ENCODE measurements around the gene SLITRK6. TPM values are rescaled to one million over a fixed set of nuclear protein-coding genes. Genes with fewer than 3 reads are reported as not detected.

The SLITRK6 gene
- total and polyA plus RNA-seq, 4 donors = 0.22 to 1.5 (median 0.68) TPM

GRCh38 chr13:85806553-85807175 lies 7.4 kb upstream of the SLITRK6 start:
- no peak for DNase-seq (ENCODE audit: low spot score)
- peak; percentile 80 for TF ChIP-seq RAD21 (IDR thresholded peaks at IDR 0.05)
- TF ChIP-seq CTCF (IDR thresholded peaks at IDR 0.05; ENCODE audit: low read depth, low read length, missing input control) = peak; percentile 46
- TF ChIP-seq, protein P1, sequence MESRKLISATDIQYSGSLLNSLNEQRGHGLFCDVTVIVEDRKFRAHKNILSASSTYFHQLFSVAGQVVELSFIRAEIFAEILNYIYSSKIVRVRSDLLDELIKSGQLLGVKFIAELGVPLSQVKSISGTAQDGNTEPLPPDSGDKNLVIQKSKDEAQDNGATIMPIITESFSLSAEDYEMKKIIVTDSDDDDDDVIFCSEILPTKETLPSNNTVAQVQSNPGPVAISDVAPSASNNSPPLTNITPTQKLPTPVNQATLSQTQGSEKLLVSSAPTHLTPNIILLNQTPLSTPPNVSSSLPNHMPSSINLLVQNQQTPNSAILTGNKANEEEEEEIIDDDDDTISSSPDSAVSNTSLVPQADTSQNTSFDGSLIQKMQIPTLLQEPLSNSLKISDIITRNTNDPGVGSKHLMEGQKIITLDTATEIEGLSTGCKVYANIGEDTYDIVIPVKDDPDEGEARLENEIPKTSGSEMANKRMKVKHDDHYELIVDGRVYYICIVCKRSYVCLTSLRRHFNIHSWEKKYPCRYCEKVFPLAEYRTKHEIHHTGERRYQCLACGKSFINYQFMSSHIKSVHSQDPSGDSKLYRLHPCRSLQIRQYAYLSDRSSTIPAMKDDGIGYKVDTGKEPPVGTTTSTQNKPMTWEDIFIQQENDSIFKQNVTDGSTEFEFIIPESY (IDR thresholded peaks at IDR 0.05) = no peak
- 13% methylated on average over 3 of the region's 3 CpGs for WGBS
- no peaks in the 10 kb centered on the region for H3K4me1 ChIP-seq (ENCODE audit: control insufficient read depth in 4 of 4, insufficient read depth in 4 of 4, low read length in 3 of 4)
- no peaks in the 10 kb centered on the region for H3K36me3 ChIP-seq (ENCODE audit: control insufficient read depth in 4 of 4, insufficient read depth in 3 of 4, low read depth in 1 of 4, low read length in 3 of 4)
- H3K27me3 ChIP-seq (ENCODE audit: control insufficient read depth in 4 of 4, insufficient read depth in 4 of 4, low read length in 3 of 4) = no peaks in the 10 kb centered on the region
- H3K4me3 ChIP-seq (ENCODE audit: low read depth in 1 of 3, low read length in 3 of 3) = no peak overlapping the region
- H3K9me3 ChIP-seq (ENCODE audit: control insufficient read depth in 4 of 4, low read length in 3 of 4) = no peaks in the 10 kb centered on the region
- H3K27ac ChIP-seq (ENCODE audit: low read depth in 1 of 2, low read length in 2 of 2) = no peak overlapping the region
- H3K9ac ChIP-seq (ENCODE audit: low read depth in 1 of 2, low read length in 2 of 2) = no peak overlapping the region

- no peak overlapping the region for H3K27ac ChIP-seq (ENCODE audit: low read depth in 1 of 2, low read length in 2 of 2)
- 43% methylated on average over 3 of the region's 3 CpGs for WGBS
Measured at GRCh38 chr13:85798556-85798955, 663 bp downstream of the SLITRK6 start.

More at GRCh38 chr13:85798556-85798955, 663 bp downstream of the SLITRK6 start:
- no peaks in the 10 kb centered on the region for H3K4me1 ChIP-seq (ENCODE audit: control insufficient read depth in 4 of 4, insufficient read depth in 4 of 4, low read length in 3 of 4)
- no peaks in the 10 kb centered on the region for H3K9me3 ChIP-seq (ENCODE audit: control insufficient read depth in 4 of 4, low read length in 3 of 4)
- H3K9ac ChIP-seq (ENCODE audit: low read depth in 1 of 2, low read length in 2 of 2) = no peak overlapping the region
- peak overlapping the region in 1 of 3 donors; percentile 15 for H3K4me3 ChIP-seq (ENCODE audit: low read depth in 1 of 3, low read length in 3 of 3)
- TF ChIP-seq, protein P1 (IDR thresholded peaks at IDR 0.05) = no peak
- no peak for TF ChIP-seq GABPA (IDR thresholded peaks at IDR 0.05 in 1 of 2, conservative IDR thresholded peaks at IDR 0.05 in 1 of 2)
- TF ChIP-seq YY1 (IDR thresholded peaks at IDR 0.05) = no peak
- TF ChIP-seq, protein P2, sequence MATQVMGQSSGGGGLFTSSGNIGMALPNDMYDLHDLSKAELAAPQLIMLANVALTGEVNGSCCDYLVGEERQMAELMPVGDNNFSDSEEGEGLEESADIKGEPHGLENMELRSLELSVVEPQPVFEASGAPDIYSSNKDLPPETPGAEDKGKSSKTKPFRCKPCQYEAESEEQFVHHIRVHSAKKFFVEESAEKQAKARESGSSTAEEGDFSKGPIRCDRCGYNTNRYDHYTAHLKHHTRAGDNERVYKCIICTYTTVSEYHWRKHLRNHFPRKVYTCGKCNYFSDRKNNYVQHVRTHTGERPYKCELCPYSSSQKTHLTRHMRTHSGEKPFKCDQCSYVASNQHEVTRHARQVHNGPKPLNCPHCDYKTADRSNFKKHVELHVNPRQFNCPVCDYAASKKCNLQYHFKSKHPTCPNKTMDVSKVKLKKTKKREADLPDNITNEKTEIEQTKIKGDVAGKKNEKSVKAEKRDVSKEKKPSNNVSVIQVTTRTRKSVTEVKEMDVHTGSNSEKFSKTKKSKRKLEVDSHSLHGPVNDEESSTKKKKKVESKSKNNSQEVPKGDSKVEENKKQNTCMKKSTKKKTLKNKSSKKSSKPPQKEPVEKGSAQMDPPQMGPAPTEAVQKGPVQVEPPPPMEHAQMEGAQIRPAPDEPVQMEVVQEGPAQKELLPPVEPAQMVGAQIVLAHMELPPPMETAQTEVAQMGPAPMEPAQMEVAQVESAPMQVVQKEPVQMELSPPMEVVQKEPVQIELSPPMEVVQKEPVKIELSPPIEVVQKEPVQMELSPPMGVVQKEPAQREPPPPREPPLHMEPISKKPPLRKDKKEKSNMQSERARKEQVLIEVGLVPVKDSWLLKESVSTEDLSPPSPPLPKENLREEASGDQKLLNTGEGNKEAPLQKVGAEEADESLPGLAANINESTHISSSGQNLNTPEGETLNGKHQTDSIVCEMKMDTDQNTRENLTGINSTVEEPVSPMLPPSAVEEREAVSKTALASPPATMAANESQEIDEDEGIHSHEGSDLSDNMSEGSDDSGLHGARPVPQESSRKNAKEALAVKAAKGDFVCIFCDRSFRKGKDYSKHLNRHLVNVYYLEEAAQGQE (IDR thresholded peaks at IDR 0.05) = no peak
- no peak for TF ChIP-seq HNF4A (conservative IDR thresholded peaks at IDR 0.05)
- no peak for TF ChIP-seq JUND (IDR thresholded peaks at IDR 0.05)
- TF ChIP-seq, protein P3, sequence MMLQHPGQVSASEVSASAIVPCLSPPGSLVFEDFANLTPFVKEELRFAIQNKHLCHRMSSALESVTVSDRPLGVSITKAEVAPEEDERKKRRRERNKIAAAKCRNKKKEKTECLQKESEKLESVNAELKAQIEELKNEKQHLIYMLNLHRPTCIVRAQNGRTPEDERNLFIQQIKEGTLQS (IDR thresholded peaks at IDR 0.05) = no peak
- no peak for TF ChIP-seq TAF1 (conservative IDR thresholded peaks at IDR 0.05)
- no peak for TF ChIP-seq HNF4G (IDR thresholded peaks at IDR 0.05)
- no peak for TF ChIP-seq EGR1 (IDR thresholded peaks at IDR 0.05; ENCODE audit: low read depth in 2 of 2)
- TF ChIP-seq CTCF (IDR thresholded peaks at IDR 0.05; ENCODE audit: low read depth, low read length, missing input control) = no peak
- no peak for TF ChIP-seq SP1 (IDR thresholded peaks at IDR 0.05)
- TF ChIP-seq FOXA2 (IDR thresholded peaks at IDR 0.05) = no peak
- no peaks in the 10 kb centered on the region for H3K27me3 ChIP-seq (ENCODE audit: control insufficient read depth in 4 of 4, insufficient read depth in 4 of 4, low read length in 3 of 4)
- no peak for DNase-seq (ENCODE audit: low spot score)
- H3K36me3 ChIP-seq (ENCODE audit: control insufficient read depth in 4 of 4, insufficient read depth in 3 of 4, low read depth in 1 of 4, low read length in 3 of 4) = no peaks in the 10 kb centered on the region
